Lung (tissue), 12 donors: ENCODE measurements around the gene SPAM1. TPM values are rescaled to one million over a fixed set of nuclear protein-coding genes. Genes with fewer than 3 reads are reported as not detected.

ENCODE experiments used
- ATAC-seq: fragments of 200-7000 bp; cut with Tn5 transposase; one replicate; pipeline ENCODE4 v1.9.1; 2020; ENCODE audit warnings: moderate number of reproducible peaks; ENCODE audit not compliant: insufficient read depth, low FRiP score
- DNase-seq, 3 donors: peaks; one replicate each; pipeline ENCODE4 v3.0.0-alpha.2; 2013 to 2017
- H3K27ac ChIP-seq, 2 donors: one replicate each; pipeline ENCODE4 v1.5.1; 2013; ENCODE audit warnings: mild to moderate bottlenecking in 2 of 2, moderate library complexity in 2 of 2, control low read depth in 1 of 2, inconsistent platforms in 1 of 2, low read depth in 1 of 2, low read length in 1 of 2
- H3K27me3 ChIP-seq, 3 donors: one replicate each; pipeline ENCODE4 v1.5.1; 2013; ENCODE audit warnings: low read length in 2 of 3; ENCODE audit not compliant: control insufficient read depth in 3 of 3, insufficient read depth in 3 of 3
- H3K36me3 ChIP-seq, 4 donors: one replicate each; pipeline ENCODE4 v1.5.1; 2013; ENCODE audit warnings: low read length in 4 of 4, mild to moderate bottlenecking in 1 of 4, moderate library complexity in 1 of 4; ENCODE audit not compliant: control insufficient read depth in 4 of 4, insufficient read depth in 4 of 4
- H3K4me1 ChIP-seq, 5 donors: one replicate each; pipeline ENCODE4 v1.5.1; 2013; ENCODE audit warnings: low read length in 5 of 5, mild to moderate bottlenecking in 2 of 5, moderate library complexity in 1 of 5; ENCODE audit not compliant: control insufficient read depth in 5 of 5, insufficient read depth in 5 of 5
- H3K4me3 ChIP-seq: one replicate; pipeline ENCODE4 v1.5.1; 2013; ENCODE audit warnings: mild to moderate bottlenecking, control low read depth, moderate library complexity
- H3K9ac ChIP-seq, 2 donors: one replicate each; pipeline ENCODE4 v1.5.1; 2013; ENCODE audit warnings: low read length in 2 of 2, control low read depth in 1 of 2; ENCODE audit not compliant: insufficient read depth in 1 of 2
- H3K9me3 ChIP-seq, 4 donors: one replicate each; pipeline ENCODE4 v1.5.1; 2013; ENCODE audit warnings: low read length in 3 of 4, mild to moderate bottlenecking in 1 of 4, moderate library complexity in 1 of 4; ENCODE audit not compliant: control insufficient read depth in 4 of 4, insufficient read depth in 3 of 4
- WGBS, 2 donors: extraction: QIAGEN DNeasy Blood & Tissue Kit; methylation state at CpG; one replicate each; pipeline ENCODE4 v1.1.7; 2013; 5-methylcytosine and 5-hydroxymethylcytosine counted together
- polyA plus RNA-seq, 2 donors: library from polyadenylated mRNA; stranded (reverse); fragments of 200-250 nt; gene quantifications; one replicate each; pipeline ENCODE4 v1.2.1, GENCODE V29; 2013
- total RNA-seq, 2 donors: library from RNA; depleted of rRNA in 1 of 2; stranded (reverse); fragments of >200 nt in 1 of 2; gene quantifications; one replicate each; pipeline ENCODE4 v1.2.1, GENCODE V29; 2014 to 2021
- TF ChIP-seq, protein P1 (sequence below): IDR thresholded peaks from 2 replicates; pipeline ENCODE4 v1.5.1; 2012; ENCODE audit warnings: mild to moderate bottlenecking; ENCODE audit errors: control extremely low read depth, extremely low read depth
- donor health status: control.
- donor health status: control.
- donor health status: Bipolar disorder and iron deficiency.
- donor health status: healthy.
- donor health status: DM: yes; HTN: yes; CAD: no.

Gene SPAM1
- total and polyA plus RNA-seq, 4 donors = not detected

DNA sequence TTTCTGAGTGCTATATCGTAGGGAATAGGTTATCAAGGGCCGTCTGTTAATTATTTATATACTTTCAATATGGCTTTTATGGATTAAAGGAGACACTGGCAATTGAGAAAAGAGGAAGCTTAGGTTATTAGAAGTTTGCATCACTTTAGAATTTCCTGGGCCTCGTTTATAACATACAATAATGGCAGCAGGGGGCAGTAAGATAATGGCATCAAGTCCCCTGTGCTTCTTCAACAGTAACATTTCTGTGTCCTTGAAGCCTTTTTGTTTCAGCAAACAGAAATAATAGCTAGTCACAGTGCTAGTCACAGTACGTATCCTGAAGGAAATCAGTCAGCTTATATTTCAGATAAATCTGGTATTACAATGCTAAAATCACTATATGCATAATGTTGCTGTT lies 41.9 kb downstream of the SPAM1 start:
- TF ChIP-seq, protein P1, sequence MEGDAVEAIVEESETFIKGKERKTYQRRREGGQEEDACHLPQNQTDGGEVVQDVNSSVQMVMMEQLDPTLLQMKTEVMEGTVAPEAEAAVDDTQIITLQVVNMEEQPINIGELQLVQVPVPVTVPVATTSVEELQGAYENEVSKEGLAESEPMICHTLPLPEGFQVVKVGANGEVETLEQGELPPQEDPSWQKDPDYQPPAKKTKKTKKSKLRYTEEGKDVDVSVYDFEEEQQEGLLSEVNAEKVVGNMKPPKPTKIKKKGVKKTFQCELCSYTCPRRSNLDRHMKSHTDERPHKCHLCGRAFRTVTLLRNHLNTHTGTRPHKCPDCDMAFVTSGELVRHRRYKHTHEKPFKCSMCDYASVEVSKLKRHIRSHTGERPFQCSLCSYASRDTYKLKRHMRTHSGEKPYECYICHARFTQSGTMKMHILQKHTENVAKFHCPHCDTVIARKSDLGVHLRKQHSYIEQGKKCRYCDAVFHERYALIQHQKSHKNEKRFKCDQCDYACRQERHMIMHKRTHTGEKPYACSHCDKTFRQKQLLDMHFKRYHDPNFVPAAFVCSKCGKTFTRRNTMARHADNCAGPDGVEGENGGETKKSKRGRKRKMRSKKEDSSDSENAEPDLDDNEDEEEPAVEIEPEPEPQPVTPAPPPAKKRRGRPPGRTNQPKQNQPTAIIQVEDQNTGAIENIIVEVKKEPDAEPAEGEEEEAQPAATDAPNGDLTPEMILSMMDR = no peak
- ATAC-seq (no peak), DNase-seq (peak in 2 of 3 donors; percentile 32 to 40)
- Histone ChIP-seq H3K4me1 (no peaks in the 10 kb centered on the region), H3K27ac (no peak overlapping the region), H3K36me3 (no peaks in the 10 kb centered on the region), H3K27me3 (no peaks in the 10 kb centered on the region), H3K9me3 (no peaks in the 10 kb centered on the region), H3K4me3 (no peak overlapping the region), H3K9ac (no peak overlapping the region)
- 50 to 61% methylated on average over 4 of the region's 4 CpGs for WGBS, 2 donors

DNA sequence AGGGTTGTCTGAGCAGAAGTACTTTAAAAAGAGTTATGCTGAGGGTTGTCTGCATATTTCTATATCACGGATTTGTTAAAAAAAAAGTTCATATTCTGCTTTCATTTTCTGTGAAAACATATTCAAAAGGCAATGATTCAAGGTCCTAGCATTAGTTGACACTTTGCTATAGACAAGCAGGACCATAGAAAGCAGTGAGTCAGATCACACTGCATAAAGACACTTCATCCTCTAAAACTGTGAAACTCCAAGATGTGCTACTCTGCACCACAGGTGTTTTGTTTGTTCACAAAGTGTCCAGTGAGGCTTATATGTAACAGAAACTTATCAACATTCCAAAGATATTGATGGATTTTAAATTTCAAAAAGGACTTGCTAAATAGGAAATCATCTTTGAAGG lies 47.0 kb downstream of the SPAM1 start:
- 62 to 70% methylated on average over 1 of the region's 1 CpG for WGBS, 2 donors
- Histone ChIP-seq H3K9ac (no peak overlapping the region), H3K4me1 (no peaks in the 10 kb centered on the region), H3K4me3 (no peak overlapping the region), H3K27ac (no peak overlapping the region), H3K9me3 (no peaks in the 10 kb centered on the region), H3K27me3 (no peaks in the 10 kb centered on the region), H3K36me3 (no peaks in the 10 kb centered on the region)
- no peak for ATAC-seq
- TF ChIP-seq, protein P1 = no peak
- no peak for DNase-seq

DNA sequence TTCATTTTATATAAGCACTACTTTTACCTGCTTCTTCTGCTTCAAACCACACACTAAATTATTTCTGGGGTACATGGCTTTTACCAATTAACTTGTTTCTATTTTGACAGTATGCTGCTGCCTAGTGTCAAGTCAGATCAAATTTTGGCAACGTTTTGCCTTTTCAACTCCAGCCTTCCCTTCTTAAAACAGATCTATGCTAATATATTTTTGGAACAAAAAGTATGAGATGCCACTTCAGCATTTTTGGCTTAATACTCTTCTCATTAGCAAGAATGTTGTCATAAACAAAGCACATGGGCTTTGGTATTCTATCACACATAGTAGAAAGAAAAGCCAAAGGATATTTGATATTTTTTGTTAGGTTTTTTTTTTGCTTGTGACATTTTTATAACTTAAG lies 47.8 kb downstream of the SPAM1 start:
- TF ChIP-seq, protein P1 = no peak
- Histone ChIP-seq H3K9me3 (no peaks in the 10 kb centered on the region), H3K9ac (no peak overlapping the region), H3K27me3 (no peaks in the 10 kb centered on the region), H3K4me1 (no peaks in the 10 kb centered on the region), H3K27ac (no peak overlapping the region), H3K36me3 (no peaks in the 10 kb centered on the region), H3K4me3 (no peak overlapping the region)
- 51 to 68% methylated on average over 1 of the region's 1 CpG for WGBS, 2 donors
- DNase-seq (peak in 1 of 3 donors; percentile 10), ATAC-seq (no peak)

DNA sequence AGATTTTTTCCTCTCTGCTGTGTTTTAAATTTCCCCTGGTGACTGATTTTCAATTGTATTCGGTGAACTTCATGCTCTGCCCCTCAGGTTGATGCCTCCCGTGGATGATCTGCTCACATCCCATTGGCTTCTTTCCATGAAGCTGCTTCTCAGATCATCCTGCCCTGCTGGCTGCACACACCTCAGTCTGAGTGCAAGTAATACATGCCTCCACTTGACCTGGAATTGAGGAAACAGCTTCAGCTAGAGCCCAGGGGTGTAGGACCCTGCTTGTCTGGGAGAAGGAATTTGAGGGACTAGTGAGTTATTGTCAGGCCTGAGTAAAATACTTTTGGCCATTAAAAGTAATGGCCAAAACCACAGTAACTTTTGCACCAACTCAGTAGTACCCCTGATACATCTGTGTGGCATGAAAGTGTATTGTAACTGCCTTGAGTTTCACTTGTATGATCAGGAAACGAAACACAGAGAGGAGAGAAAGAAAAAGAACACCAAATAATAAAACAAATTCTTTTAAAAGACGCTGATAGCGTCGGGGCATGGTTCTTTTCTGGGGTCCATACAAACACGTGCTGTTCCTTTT lies 49.4 kb downstream of the SPAM1 start:
- Histone ChIP-seq H3K4me1 (no peaks in the 10 kb centered on the region), H3K36me3 (no peaks in the 10 kb centered on the region), H3K4me3 (no peak overlapping the region), H3K9me3 (no peaks in the 10 kb centered on the region), H3K27ac (no peak overlapping the region), H3K9ac (no peak overlapping the region), H3K27me3 (no peaks in the 10 kb centered on the region)
- WGBS, 2 donors = 61 to 78% methylated on average over 7 of the region's 7 CpGs
- ATAC-seq (no peak), DNase-seq (no peak)
- TF ChIP-seq, protein P1 = no peak
